ENCODE measurements around the gene INPP5A. TPM values are rescaled to one million over a fixed set of nuclear protein-coding genes. Genes with fewer than 3 reads are reported as not detected.

Gene INPP5A
- total RNA-seq, 2 donors from 2014 or later, result 74.4 to 95.3 TPM

- intact Hi-C loops (cut with DNase I), result no loop called here
- DNase-seq (peak; percentile 16), ATAC-seq (no peak)
These were observed 169.7 kb downstream of the INPP5A start for GRCh38 chr10:132707121-132707775.

GRCh38 chr10:132707776-132708171 is 170.2 kb downstream of the INPP5A start:
- DNase-seq, result peak; percentile 12

GRCh38 chr10:132708441-132708840 is 170.9 kb downstream of the INPP5A start:
- DNase-seq (peak; percentile 9), ATAC-seq (no peak)

More at GRCh38 chr10:132707776-132708171, 170.2 kb downstream of the INPP5A start:
- intact Hi-C loops (cut with DNase I), result no loop called here
- no peak for ATAC-seq

GRCh38 chr10:132708936-132709335 is 171.3 kb downstream of the INPP5A start:
- DNase-seq, result no peak
- intact Hi-C loops (cut with DNase I), result no loop called here

More at GRCh38 chr10:132708441-132708840, 170.9 kb downstream of the INPP5A start:
- intact Hi-C loops (cut with DNase I), result no loop called here

GRCh38 chr10:132709471-132709951 is 171.9 kb downstream of the INPP5A start:
- ATAC-seq (no peak), DNase-seq (peak; percentile 16)
- intact Hi-C loops (cut with DNase I), result no loop called here

More at GRCh38 chr10:132708936-132709335, 171.3 kb downstream of the INPP5A start:
- no peak for ATAC-seq

GRCh38 chr10:132710036-132710686 is 172.6 kb downstream of the INPP5A start:
- DNase-seq (peak; percentile 12), ATAC-seq (no peak)
- intact Hi-C loops (cut with DNase I), result no loop called here

GRCh38 chr10:132710746-132711612 is 173.4 kb downstream of the INPP5A start:
- ATAC-seq (no peak), DNase-seq (peak; percentile 5)
- intact Hi-C loops (cut with DNase I), result no loop called here

GRCh38 chr10:132711613-132712121 is 174.1 kb downstream of the INPP5A start:
- DNase-seq (peak; percentile 17), ATAC-seq (no peak)
- intact Hi-C loops (cut with DNase I), result no loop called here

GRCh38 chr10:132712291-132712690 is 174.7 kb downstream of the INPP5A start:
- intact Hi-C loops (cut with DNase I), result no loop called here
- DNase-seq, result peak; percentile 3
- ATAC-seq, result no peak

- DNase-seq, result peak; percentile 9
- intact Hi-C loops (cut with DNase I), result no loop called here
- no peak for ATAC-seq
These were observed 175.2 kb downstream of the INPP5A start for GRCh38 chr10:132712743-132713142.

GRCh38 chr10:132713421-132714095 is 176.0 kb downstream of the INPP5A start:
- DNase-seq, result peak; percentile 18
- ATAC-seq, result peak in 1 of 2 donors; percentile 16
- intact Hi-C loops (cut with DNase I), result no loop called here

- intact Hi-C loops (cut with DNase I), result no loop called here
- DNase-seq (peak; percentile 50), ATAC-seq (peak in 1 of 2 donors; percentile 53)
These were observed 176.8 kb downstream of the INPP5A start for GRCh38 chr10:132714096-132714985.

- DNase-seq, result peak; percentile 19
- ATAC-seq, result no peak
- intact Hi-C loops (cut with DNase I), result no loop called here
These were observed 177.6 kb downstream of the INPP5A start for GRCh38 chr10:132714986-132715775.

- intact Hi-C loops (cut with DNase I), result no loop called here
- ATAC-seq, result no peak
- peak; percentile 18 for DNase-seq
These were observed 178.4 kb downstream of the INPP5A start for GRCh38 chr10:132715776-132716680.

- DNase-seq (peak; percentile 12), ATAC-seq (no peak)
- intact Hi-C loops (cut with DNase I), result no loop called here
These were observed 179.3 kb downstream of the INPP5A start for GRCh38 chr10:132716691-132717490.

All from left cardiac atrium (tissue), 4 donors.